Right lobe of liver (tissue), 4 donors: ENCODE results near the gene DNAH14.

Source experiments
- CTCF ChIP-seq, 4 donors: fragments of 200-600 bp in 3 of 4; fragments of 450-650 bp in 1 of 4; IDR thresholded peaks; one replicate each; pipeline versions ENCODE4 v1.5.1 to v1.8.0; 2016 to 2022; ENCODE audit warnings: antibody characterized with exemption in 4 of 4, mild to moderate bottlenecking in 2 of 4
- POLR2A ChIP-seq: fragments of 450-650 bp; IDR thresholded peaks from one replicate; pipeline ENCODE4 v1.6.1; 2017; ENCODE audit warnings: antibody characterized with exemption, mild to moderate bottlenecking
- donor health status: DM: no; HTN: no; CAD: no.
- donor health status: DM: no; HTN: no; CAD: no.
- donor health status: DM: no; HTN: yes; CAD: no.

GRCh38 chr1:225366018-225366417 is 436.5 kb downstream of the DNAH14 start:
- TF ChIP-seq CTCF (IDR thresholded peaks at IDR 0.05), result no peak
- no peak for TF ChIP-seq POLR2A
